Psoas muscle (tissue), 8 donors: ENCODE measurements around the gene CENPF. TPM values are rescaled to one million over a fixed set of nuclear protein-coding genes. Genes with fewer than 3 reads are reported as not detected.

ENCODE experiments used
- ATAC-seq, 4 donors: fragments of 200-7000 bp; cut with Tn5 transposase; one replicate each; pipeline ENCODE4 v1.9.1; 2020; ENCODE audit warnings: moderate library complexity in 3 of 4, mild to moderate bottlenecking in 2 of 4
- DNase-seq, 2 donors: peaks; one replicate each; pipeline ENCODE4 v3.0.0-alpha.2; 2020
- H3K27ac ChIP-seq: fragments of 200-600 bp; one replicate; pipeline ENCODE4 v1.8.0; 2022
- H3K27me3 ChIP-seq, 3 donors: fragments of 200-600 bp in 1 of 3; one replicate each; pipeline versions ENCODE4 v1.6.1 to v1.8.0; 2013 to 2022; ENCODE audit warnings: low read length in 2 of 3, mild to moderate bottlenecking in 2 of 3, moderate library complexity in 1 of 3; ENCODE audit not compliant: insufficient read depth in 3 of 3
- H3K36me3 ChIP-seq, 2 donors: fragments of 200-600 bp in 1 of 2; one replicate each; pipeline versions ENCODE4 v1.6.1 to v1.8.0; 2013 to 2022; ENCODE audit warnings: low read depth in 1 of 2, mild to moderate bottlenecking in 1 of 2, moderate library complexity in 1 of 2; ENCODE audit not compliant: insufficient read depth in 1 of 2
- H3K4me1 ChIP-seq: fragments of 200-600 bp; one replicate; pipeline ENCODE4 v1.8.0; 2022
- H3K4me3 ChIP-seq: fragments of 200-600 bp; one replicate; pipeline ENCODE4 v1.8.0; 2022; ENCODE audit warnings: mild to moderate bottlenecking
- H3K9me3 ChIP-seq: fragments of 200-600 bp; one replicate; pipeline ENCODE4 v1.8.0; 2022
- WGBS, 3 donors: extraction: QIAGEN DNeasy Blood & Tissue Kit; methylation state at CpG; one replicate each; pipeline versions ENCODE4 v1.1.6 to v1.1.7; 2013; 5-methylcytosine and 5-hydroxymethylcytosine counted together
- intact Hi-C, 2 donors: fragments of 100-400 bp; cut with DNase I; formaldehyde crosslinking; loops; one replicate each; pipeline versions ENCODE4 v1.11.0 to v1.14.2; 2022
- polyA plus RNA-seq, 3 donors: library from polyadenylated mRNA; stranded (reverse); fragments of 200-250 nt; gene quantifications; one replicate each; pipeline ENCODE4 v1.2.3, GENCODE V29; 2013
- total RNA-seq, 4 donors: library from RNA; stranded (reverse); fragmentation: NEBNext Ultra II Directional in 2 of 4; extraction: Animal tissue kit (Norgen Biotek cat#: 25700) in 2 of 4; gene quantifications; one replicate each; pipeline versions ENCODE4 v1.2.1 to v1.2.4, GENCODE V29; 2021 to 2023
- TF ChIP-seq, protein P1 (sequence below): fragments of 200-600 bp; IDR thresholded peaks from one replicate; pipeline ENCODE4 v1.8.0; 2022; ENCODE audit warnings: antibody characterized with exemption
- donor health status: healthy with polysubstance abuse.
- donor health status: DM: no; HTN: no; CAD: no; lungs with moderate emphysema.
- donor health status: Bipolar disorder and iron deficiency.
- donor health status: healthy.
- donor health status: DM: yes; HTN: yes; CAD: no.
- donor health status: DM: no; HTN: no; CAD: no.
- donor health status: DM: no; HTN: no; CAD: no.
- donor health status: DM: yes; HTN: yes; CAD: no.

CENPF gene
- total and polyA plus RNA-seq, 7 donors = 0.04 to 1.2 (median 0.57) TPM

DNA sequence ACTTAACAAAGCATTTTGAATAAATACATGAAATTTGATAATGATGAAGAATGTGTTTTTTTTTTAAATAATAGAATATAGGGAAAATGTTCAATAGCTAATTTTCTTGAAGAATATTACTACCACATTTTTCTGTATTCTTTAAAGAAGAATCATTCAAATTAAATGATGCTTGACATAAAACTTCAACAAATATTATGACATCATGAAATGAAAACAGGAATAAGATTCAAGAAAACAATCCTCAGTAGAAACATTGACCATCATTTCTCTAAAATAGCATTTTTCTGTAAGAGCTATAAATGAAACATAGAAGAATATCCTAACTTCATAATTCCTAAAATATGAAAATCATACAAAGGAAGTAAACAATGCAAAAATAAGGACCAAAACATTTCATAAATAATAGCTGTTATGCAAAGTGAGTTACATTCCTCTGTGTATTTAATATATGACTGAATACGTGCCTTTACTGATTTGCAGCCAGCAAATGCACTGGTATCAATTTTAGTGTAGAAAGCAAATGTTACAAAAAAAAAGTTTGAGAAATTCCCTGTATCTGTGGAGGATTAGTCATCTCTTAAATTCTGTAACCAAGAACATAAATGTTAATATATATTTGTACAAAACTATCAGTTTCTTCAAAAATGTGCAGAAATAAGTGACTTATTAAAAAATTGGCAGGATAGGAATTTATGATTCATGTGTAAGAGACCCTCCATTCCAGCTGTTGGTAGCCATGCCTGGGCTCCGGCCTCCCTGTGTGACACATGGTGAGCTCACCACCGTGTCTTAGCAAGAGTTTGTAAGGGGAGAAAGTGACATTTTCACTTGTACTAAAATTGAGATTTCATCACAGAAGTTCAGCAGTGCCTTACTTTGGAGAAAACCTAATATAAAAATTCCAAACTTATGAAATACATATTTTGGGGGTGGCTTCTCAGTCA is 36.6 kb upstream of the CENPF start:
- ATAC-seq = no peak
- WGBS, 3 donors = 67 to 80% (median 76%) methylated on average over 3 of the region's 3 CpGs
- no peaks in the 10 kb centered on the region for H3K9me3 ChIP-seq
- no peak for DNase-seq
- intact Hi-C loops = no loop called here
- no peaks in the 10 kb centered on the region for H3K36me3 ChIP-seq
- TF ChIP-seq, protein P1, sequence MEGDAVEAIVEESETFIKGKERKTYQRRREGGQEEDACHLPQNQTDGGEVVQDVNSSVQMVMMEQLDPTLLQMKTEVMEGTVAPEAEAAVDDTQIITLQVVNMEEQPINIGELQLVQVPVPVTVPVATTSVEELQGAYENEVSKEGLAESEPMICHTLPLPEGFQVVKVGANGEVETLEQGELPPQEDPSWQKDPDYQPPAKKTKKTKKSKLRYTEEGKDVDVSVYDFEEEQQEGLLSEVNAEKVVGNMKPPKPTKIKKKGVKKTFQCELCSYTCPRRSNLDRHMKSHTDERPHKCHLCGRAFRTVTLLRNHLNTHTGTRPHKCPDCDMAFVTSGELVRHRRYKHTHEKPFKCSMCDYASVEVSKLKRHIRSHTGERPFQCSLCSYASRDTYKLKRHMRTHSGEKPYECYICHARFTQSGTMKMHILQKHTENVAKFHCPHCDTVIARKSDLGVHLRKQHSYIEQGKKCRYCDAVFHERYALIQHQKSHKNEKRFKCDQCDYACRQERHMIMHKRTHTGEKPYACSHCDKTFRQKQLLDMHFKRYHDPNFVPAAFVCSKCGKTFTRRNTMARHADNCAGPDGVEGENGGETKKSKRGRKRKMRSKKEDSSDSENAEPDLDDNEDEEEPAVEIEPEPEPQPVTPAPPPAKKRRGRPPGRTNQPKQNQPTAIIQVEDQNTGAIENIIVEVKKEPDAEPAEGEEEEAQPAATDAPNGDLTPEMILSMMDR = no peak
- H3K27ac ChIP-seq = no peak overlapping the region
- no peaks in the 10 kb centered on the region for H3K27me3 ChIP-seq
- no peak overlapping the region for H3K4me3 ChIP-seq
- H3K4me1 ChIP-seq = no peaks in the 10 kb centered on the region

DNA sequence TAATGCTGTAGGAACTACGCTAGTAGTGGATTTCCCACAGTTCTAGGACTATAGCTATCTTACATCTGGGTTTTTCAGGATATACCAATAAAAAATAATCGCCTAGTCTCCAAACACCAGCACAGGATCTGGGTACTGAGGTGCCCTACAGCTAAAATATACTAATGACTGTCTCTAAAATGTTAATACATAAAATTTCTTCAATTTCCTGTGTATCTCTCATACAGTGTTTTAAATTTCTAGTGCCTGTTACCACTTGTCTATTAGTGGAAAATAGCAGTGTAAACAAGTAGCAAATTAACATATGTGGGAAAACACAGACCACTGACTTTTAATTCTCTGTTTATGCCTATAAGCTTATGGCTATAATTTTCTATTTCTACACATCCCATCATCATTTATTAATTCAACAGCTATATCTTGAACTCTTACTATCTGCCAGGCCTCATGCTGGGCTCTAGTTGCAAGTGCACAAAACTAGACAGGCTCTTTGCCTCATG is 35.5 kb upstream of the CENPF start:
- WGBS, 3 donors = 94 to 100% (median 98%) methylated on average over 2 of the region's 2 CpGs
- intact Hi-C loops = no loop called here
- no peaks in the 10 kb centered on the region for H3K9me3 ChIP-seq
- H3K36me3 ChIP-seq = no peaks in the 10 kb centered on the region
- ATAC-seq (no peak), DNase-seq (no peak)
- no peak overlapping the region for H3K4me3 ChIP-seq
- H3K27ac ChIP-seq = no peak overlapping the region
- H3K4me1 ChIP-seq = no peaks in the 10 kb centered on the region
- TF ChIP-seq, protein P1 = no peak
- no peaks in the 10 kb centered on the region for H3K27me3 ChIP-seq

DNA sequence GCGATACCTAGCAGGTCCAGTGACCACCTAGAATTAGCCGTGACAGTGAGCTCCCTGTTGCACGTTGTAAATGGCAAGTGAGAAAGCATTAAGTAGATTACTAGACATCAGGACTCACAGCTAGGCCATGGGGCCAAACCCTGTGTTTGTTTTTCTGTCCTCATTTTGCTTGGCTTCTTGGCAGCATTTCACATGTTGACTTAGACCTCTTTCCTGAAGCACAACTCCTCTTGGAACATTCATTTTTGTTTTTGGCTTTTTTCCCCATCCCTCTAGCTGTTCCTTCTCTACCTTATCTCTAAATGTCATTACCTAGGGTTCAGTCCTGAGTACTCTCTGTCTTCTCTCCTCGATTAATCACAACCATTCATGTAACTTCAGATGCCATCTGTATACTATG is 34.7 kb upstream of the CENPF start:
- Histone ChIP-seq H3K9me3 (no peaks in the 10 kb centered on the region), H3K27me3 (no peaks in the 10 kb centered on the region), H3K4me1 (peaks cover 5% of the 10 kb centered on the region), H3K36me3 (no peaks in the 10 kb centered on the region), H3K27ac (no peak overlapping the region), H3K4me3 (no peak overlapping the region)
- TF ChIP-seq, protein P1 = no peak
- intact Hi-C loops = no loop called here
- WGBS, 3 donors = 62 to 83% (median 70%) methylated on average over 4 of the region's 4 CpGs
- DNase-seq (no peak), ATAC-seq (no peak)

DNA sequence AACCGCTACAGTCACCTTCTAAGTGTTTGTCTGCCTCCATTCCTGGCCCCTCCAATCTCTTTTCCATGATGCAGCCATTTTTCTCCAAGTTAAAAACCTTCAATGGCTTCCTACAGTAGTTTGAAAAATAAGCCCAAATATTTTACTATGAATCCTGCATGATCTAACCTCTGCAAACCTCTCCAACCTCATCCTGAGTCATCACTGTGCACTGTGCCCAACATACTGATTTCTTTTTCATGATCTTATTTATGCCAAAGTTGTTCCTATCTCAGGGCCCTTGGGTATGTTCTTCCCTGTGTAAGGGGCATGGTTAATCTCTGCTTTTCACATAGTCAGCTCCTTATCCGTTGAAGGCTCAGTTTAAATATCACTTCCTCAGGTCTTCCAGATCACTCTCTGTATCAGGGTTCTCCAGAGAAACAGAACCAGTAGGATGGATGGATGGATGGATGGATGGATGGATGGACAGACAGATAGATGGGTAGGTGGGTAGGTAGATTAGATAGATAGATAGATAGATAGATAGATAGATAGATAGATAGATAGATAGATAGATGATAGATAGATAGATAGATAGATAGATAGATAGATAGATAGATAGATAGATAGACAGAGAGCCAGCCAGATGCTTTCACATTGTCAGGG is 33.5 kb upstream of the CENPF start:
- no peak for ATAC-seq
- Histone ChIP-seq H3K4me1 (peaks cover 15% of the 10 kb centered on the region), H3K27ac (no peak overlapping the region), H3K27me3 (no peaks in the 10 kb centered on the region), H3K36me3 (no peaks in the 10 kb centered on the region), H3K4me3 (no peak overlapping the region), H3K9me3 (no peaks in the 10 kb centered on the region)
- DNase-seq = no peak
- 85 to 93% (median 89%) methylated on average over 2 of the region's 2 CpGs for WGBS, 3 donors
- intact Hi-C loops = no loop called here
- TF ChIP-seq, protein P1 = no peak
